GM21717 (cell line): ENCODE data around the gene HDDC3.

Experiments used
- ATAC-seq: cut with Tn5 transposase; IDR thresholded peaks from one replicate; pipeline ENCODE4 v1.9.1; 2021; ENCODE audit warnings: mild to moderate bottlenecking, moderate library complexity; ENCODE audit not compliant: unreplicated experiment

The HDDC3 gene

DNA sequence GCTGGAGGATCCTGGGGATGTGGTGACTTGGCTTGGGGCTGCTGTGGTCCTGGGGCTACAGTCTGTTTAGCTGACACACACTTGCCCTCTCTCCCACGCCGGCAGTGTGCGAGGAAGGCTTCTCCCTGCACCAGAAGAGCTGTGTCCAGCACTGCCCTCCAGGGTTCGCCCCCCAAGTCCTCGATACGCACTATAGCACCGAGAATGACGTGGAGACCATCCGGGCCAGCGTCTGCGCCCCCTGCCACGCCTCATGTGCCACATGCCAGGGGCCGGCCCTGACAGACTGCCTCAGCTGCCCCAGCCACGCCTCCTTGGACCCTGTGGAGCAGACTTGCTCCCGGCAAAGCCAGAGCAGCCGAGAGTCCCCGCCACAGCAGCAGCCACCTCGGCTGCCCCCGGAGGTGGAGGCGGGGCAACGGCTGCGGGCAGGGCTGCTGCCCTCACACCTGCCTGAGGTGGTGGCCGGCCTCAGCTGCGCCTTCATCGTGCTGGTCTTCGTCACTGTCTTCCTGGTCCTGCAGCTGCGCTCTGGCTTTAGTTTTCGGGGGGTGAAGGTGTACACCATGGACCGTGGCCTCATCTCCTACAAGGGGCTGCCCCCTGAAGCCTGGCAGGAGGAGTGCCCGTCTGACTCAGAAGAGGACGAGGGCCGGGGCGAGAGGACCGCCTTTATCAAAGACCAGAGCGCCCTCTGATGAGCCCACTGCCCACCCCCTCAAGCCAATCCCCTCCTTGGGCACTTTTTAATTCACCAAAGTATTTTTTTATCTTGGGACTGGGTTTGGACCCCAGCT lies 51.0 kb downstream of the HDDC3 start:
- no peak for ATAC-seq

GRCh38 chr15:90880381-90881145 lies 51.8 kb downstream of the HDDC3 start:
- no peak for ATAC-seq
